HG03175 (cell line): ENCODE data around the gene DDX51.
"Not testable (repeated sequence)": the region's sequence is repeated elsewhere in the genome, so short reads cannot be mapped to it uniquely, and the experiment has no call there.

ENCODE experiments used
- ATAC-seq: cut with Tn5 transposase; IDR thresholded peaks from one replicate; pipeline ENCODE4 v1.9.1; 2021; ENCODE audit warnings: mild to moderate bottlenecking, moderate library complexity; ENCODE audit not compliant: unreplicated experiment

The DDX51 gene

GRCh38 chr12:132141976-132142678 lies 2.0 kb downstream of the DDX51 start:
- ATAC-seq = no peak

DNA sequence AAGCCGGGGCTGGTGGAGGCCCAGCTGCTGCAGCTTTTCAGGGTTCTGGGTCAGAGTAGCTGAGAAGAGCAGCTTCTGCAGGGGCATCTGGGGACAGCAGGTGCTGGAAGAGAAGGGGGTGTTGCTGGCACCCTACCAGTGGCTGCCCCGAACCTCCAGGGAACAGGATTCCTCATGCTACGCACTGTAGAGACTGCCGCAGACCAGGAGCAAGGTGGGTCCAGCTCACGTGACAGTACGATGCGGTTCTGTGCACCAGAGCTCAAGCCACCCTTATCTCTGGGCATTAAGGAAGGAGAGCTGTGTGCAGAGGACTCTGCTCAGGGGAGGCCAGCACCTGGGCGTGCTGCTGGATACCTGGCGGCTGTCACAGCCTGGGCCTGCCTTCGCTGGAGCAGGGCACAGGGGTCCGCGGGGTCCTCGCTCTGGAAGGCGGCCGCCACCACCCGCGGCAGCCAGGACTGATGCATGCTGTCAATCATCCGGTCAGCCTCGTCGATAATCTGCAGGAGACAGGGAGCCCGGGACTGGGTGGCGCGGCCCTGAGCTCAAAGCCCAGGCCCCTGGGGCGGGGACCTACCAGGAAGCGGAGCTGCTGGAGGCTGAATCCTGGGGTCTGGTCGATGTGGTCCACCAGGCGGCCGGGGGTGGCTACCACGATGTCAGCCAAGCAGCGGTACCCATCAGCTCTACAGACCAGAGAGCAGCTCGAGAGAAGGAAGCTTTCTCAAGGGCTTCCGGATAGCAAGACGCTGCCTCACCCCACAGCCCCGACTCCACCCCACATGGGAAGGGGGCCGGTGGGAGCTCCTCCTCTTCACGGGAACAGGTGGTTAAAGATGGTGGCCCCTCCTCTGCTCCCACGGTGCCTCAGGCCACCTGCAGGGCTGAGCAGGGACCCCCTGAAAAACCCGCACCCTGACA lies 2.9 kb downstream of the DDX51 start:
- ATAC-seq = no peak

GRCh38 chr12:132140501-132140900 lies 3.6 kb downstream of the DDX51 start:
- no peak for ATAC-seq

GRCh38 chr12:132139912-132140311 lies 4.2 kb downstream of the DDX51 start:
- no peak for ATAC-seq

DNA sequence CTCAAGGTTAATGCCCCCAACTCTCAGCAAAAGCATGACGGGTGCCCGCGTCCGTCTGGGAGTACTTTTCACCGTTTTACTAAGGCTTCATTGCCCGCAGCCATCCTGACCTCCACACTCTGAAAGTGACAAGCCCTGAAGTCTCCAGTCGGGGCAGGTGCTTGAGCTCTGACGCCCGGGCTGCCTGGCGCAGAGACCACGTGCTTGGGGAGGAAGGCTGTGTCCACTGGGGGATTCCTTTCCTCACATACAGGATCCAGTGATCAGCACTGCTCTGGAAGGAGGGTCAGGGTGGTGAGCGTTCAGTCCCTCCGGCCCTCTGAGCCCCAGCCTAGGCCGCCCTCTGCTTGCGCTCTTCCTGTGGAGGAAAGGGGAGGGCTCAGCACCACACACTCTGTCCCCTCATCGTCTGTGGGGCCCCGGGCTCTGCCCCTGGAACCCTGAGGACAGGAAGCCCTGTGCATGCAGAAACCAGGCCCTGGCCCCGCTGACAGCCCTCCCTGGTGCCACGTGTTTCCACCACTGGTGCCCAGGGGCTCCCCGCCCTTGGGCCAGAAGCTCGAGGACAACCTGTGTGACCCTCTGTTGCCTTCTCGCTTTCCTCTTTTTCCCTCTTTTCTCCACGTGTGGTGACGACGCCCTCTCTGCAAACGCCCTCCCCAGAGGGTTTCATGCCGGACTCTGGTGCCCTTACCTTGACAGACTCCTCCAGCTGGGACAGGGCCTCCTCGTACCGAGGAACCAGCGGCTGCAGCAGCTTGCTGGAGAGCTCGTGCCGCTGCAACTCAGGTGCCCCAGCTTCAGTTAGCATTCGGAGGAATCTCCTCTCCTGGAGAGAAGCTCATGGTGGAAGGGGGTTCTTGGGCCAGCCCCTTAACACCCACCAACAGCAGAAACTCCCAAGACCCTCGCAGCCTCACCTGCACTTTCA lies 4.9 kb downstream of the DDX51 start:
- no peak for ATAC-seq

GRCh38 chr12:132137483-132138125 lies 6.5 kb downstream of the DDX51 start:
- no peak for ATAC-seq

DNA sequence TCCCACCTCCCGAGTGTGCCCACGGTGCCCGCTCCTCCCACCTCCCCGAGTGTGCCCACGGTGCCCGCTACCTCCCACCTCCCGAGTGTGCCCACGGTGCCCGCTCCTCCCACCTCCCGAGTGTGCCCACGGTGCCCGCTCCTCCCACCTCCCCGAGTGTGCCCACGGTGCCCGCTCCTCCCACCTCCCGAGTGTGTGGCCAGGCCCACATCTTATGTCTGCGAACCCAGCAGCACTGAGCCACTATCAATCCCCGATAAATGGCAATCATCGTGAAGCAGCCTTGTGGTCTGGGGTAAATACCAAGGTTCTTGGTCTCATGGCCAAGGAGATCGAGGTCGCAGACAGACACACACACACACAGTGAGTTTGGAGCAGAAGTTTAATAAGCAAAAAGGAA lies 7.9 kb downstream of the DDX51 start:
- ATAC-seq = not testable (repeated sequence)

DNA sequence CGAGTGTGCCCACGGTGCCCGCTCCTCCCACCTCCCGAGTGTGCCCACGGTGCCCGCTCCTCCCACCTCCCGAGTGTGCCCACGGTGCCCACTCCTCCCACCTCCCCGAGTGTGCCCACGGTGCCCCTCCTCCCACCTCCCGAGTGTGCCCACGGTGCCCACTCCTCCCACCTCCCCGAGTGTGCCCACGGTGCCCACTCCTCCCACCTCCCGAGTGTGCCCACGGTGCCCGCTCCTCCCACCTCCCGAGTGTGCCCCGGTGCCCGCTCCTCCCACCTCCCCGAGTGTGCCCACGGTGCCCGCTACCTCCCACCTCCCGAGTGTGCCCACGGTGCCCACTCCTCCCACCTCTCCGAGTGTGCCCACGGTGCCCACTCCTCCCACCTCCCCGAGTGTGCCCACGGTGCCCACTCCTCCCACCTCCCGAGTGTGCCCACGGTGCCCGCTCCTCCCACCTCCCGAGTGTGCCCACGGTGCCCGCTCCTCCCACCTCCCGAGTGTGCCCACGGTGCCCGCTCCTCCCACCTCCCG lies 9.4 kb downstream of the DDX51 start:
- ATAC-seq = not testable (repeated sequence)

DNA sequence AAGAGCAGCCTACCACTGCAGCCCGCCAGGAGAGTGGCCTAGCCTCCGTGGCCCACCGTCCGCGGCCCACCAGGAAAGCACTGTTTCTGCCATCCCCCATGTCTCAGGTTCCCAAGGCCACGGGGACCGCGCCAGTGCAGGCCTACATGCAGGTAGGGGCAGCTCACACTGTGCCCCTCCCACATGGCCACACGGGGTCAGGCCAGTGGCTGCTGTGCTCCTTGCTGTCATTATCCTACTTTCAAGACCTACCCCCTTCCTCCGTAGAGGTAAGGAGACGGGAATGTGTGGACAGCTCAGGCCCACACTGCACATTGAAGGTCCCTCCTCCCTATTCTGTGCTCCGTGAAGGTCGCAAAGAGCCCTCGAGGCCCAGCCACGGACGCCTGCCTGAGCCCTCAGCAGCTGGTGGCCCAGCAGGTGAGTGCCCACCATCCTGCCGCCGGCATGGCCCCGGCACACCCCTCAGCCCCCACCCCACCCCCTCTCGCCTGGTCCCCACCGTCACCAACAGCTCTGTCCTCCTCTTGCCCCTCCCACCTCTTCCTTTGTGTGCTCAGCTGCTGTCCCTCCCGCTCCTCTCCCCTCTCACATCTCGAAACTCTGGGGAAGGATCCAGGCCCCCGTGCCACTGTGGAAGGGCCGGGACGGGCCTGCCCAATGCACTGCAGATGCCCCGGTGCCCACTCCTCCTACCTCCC lies 10.0 kb downstream of the DDX51 start:
- no peak for ATAC-seq

DNA sequence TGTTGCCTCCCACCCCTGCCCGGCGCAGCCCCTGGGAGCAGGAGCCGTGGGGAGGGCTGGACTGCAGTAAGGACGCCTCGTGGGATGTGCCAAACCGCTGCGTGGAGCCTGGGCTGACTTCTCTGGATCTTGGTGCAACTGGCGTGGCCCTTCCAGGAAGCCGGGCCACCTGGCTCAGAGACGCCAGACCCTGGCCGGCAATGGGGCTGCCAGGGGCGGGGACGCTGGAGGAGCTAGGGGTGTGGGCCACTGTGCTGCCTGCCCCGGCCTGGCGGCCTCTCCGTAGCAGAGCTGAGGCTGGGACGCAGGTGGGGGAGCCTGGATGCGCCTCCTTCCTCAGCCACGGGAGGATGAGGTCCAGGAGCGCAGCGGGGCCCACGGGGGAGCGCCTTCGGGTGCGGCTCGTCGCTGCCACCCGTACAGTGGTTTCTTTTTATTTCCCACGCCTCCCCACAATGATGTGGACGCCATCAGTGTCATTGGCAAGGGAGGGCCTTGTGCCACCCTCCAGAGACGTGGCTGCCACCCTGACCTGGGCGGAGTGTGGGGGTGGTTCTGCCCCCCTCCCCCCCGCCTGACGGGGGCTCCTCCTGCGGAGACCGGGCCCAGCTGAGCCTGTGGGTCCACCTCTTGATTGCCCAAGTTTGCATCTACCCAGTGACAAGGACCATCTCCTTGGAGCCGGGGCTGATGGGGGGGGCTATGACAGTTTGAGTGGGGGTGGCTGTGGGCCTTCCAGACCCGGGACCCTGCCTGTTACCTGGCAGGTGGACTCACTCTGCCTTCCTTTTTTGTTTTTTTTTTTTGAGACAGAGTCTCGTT lies 11.3 kb downstream of the DDX51 start:
- no peak for ATAC-seq

DNA sequence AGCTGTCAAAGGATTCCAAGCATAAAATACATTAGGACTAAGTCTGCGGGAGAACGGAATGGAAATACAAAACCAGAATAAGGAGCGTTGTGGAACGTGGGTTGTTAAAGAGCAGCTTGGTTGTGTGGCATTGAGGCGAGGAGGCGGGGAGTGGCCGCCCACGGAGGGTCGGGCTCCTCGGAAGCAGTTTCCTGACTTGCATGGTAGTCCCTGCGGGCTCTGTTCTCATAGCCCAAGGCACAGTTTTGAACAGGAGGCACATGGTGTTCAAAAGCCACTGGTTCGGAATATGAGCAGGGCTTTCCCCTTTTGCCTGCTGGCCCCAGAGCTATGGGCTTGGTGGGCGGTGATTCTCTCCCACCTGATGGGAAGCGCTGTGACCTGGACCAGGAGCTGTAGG lies 12.2 kb downstream of the DDX51 start:
- ATAC-seq = no peak

DNA sequence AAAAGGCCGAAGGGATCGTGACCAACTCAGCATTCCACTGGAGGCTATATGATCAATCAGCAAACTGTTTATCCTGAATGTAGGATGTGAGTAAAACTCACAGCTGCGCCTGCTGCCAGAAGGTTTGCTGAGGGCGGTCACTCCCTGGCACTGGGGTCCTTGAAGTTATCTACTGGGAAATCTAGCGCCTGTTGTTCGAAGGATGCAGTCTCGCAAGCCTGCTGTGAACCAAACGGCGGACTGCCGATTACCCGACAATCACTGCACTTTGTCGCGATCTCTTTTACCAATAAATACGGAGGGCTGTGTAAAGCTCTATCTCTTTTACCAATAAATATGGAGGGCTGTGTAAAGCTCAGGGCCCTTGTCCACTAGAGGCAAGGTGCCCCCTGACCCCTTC lies 12.9 kb downstream of the DDX51 start:
- ATAC-seq = no peak

DNA sequence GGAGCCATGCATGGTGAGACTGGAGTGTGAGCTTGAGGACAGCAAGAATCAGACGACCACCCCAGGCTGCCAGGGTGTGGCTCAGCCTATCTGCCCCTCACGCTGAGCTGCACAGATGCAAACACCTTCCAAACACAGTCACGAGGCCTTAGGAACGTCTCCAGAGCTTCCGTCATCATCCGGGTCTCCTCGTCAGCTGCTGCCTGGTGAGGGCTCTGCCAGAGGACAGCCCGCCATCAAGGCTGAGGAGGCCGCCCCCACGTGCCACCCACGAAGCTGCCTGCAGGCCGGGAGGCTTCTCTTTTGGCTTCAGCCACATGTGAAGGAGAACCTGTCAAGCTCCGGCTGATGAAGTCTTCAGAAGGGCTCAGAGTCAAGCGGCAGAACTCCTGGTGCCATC lies 13.4 kb downstream of the DDX51 start:
- ATAC-seq = no peak

DNA sequence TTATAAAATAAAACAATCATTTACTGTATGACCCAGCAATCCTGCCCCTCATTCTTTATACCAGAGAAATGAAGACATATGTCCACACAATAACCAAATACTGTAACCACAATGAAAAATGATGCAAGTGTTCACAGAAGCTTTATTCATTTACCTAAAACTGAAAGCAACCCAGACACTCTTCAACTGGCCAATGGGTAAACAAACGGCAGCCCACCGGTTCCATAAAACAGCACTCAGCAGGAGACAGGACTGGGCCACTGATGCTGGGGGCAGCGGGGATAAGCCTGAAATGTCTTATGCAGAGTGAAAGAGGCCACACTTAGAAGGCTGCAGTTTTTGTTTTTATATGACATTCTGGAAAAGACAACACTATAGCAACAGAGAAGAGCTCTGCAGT lies 15.1 kb downstream of the DDX51 start:
- no peak for ATAC-seq

DNA sequence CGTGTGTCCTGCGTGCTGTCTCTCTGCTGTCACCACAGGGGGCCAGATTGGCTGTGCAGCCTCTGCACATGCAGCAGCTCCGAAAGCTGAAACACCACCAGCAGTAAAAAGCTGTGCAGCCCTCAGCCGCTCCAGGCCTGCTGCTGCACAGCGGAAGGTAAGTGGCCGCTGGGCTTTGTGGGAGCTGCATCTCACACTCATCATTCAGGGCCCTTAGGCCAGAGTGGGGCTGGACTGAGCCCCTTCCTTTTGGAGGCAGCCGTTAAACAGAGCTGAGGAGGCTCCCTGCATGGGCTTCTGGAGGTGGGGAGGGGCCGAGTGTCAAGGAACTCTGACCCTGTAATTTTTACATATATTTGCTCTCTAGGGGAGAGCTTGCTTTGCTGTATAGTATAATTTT lies 17.1 kb downstream of the DDX51 start:
- ATAC-seq = no peak

GRCh38 chr12:132125736-132126135 lies 18.4 kb downstream of the DDX51 start:
- no peak for ATAC-seq

GRCh38 chr12:132124766-132125425 lies 19.2 kb downstream of the DDX51 start:
- ATAC-seq = no peak

GRCh38 chr12:132123970-132124765 lies 20.0 kb downstream of the DDX51 start:
- no peak for ATAC-seq
